ENCODE results near the gene SF3B4. TPM values are rescaled to one million over a fixed set of nuclear protein-coding genes. Genes with fewer than 3 reads are reported as not detected.

Gene SF3B4
- total RNA-seq, 1 donor, result 24.9 TPM

DNA sequence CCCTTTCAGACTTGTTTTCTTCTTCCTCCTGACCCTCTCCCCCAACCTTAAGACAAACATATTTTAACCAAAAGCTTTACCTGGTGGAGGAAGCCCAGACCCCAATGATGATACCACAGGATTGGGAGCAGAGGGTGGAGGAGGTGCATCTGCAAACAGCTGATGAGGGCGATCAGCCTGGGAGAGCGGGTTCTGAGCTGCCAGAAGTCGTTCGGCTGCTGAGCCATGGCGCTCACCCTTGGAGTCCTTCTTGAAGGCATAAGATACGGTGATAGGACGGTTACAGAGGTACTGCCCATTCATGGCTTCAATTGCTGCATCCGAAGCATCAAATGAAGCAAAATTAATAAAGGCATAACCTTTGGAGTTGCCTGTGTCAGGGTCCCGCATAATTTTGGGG, 1.3 kb downstream of the SF3B4 start:
- TF ChIP-seq, protein P1, sequence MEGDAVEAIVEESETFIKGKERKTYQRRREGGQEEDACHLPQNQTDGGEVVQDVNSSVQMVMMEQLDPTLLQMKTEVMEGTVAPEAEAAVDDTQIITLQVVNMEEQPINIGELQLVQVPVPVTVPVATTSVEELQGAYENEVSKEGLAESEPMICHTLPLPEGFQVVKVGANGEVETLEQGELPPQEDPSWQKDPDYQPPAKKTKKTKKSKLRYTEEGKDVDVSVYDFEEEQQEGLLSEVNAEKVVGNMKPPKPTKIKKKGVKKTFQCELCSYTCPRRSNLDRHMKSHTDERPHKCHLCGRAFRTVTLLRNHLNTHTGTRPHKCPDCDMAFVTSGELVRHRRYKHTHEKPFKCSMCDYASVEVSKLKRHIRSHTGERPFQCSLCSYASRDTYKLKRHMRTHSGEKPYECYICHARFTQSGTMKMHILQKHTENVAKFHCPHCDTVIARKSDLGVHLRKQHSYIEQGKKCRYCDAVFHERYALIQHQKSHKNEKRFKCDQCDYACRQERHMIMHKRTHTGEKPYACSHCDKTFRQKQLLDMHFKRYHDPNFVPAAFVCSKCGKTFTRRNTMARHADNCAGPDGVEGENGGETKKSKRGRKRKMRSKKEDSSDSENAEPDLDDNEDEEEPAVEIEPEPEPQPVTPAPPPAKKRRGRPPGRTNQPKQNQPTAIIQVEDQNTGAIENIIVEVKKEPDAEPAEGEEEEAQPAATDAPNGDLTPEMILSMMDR (IDR thresholded peaks at IDR 0.05; ENCODE audit: insufficient read depth, low read length), result no peak
- peak overlapping the region; percentile 88 for H3K4me3 ChIP-seq (ENCODE audit: low read depth, low read length)
- no peak for DNase-seq (ENCODE audit: low read depth)

DNA sequence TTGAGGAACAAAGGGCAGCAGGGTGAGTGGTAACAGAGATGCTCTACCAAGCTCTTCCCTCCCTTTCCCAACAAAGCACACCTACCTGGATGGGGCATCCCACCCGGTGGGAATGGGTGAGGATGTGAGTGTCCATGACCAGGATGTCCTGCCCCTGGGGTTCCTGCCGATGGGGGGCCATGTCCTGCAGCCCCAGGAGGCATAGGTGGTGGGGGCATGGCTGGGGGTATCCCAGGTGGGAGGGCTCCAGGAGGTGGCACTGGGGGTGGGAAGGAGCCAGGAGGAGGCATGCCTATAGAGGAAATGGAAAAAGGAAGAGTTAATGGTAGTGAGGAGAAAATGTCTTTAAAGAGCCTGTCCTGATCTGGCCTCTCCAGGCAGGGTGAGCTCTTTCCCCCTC, 1.9 kb downstream of the SF3B4 start:
- DNase-seq (ENCODE audit: low read depth), result no peak
- H3K4me3 ChIP-seq (ENCODE audit: low read depth, low read length), result no peak overlapping the region
- TF ChIP-seq, protein P1 (IDR thresholded peaks at IDR 0.05; ENCODE audit: insufficient read depth, low read length), result no peak

DNA sequence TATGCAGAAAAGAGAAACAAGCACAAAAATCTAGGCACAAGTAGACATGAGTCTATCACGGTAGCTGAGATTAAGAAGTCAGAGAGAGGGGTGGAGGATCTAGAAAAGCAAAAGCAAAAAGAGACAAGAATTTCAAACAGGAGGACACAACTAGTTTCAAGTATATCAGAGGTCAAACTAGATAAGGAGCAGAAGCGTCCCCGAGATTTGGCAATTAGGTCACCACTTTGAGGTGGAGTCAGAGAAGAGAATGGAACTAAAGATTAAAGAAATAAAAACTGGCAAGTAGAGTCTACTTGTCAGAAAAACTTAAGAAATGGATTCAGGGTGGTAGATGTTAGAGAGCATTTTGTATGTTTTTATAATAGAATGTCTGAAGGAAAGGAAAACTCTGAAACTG, 2.3 kb downstream of the SF3B4 start:
- TF ChIP-seq, protein P1 (IDR thresholded peaks at IDR 0.05; ENCODE audit: insufficient read depth, low read length), result no peak
- H3K4me3 ChIP-seq (ENCODE audit: low read depth, low read length), result no peak overlapping the region
- DNase-seq (ENCODE audit: low read depth), result no peak

DNA sequence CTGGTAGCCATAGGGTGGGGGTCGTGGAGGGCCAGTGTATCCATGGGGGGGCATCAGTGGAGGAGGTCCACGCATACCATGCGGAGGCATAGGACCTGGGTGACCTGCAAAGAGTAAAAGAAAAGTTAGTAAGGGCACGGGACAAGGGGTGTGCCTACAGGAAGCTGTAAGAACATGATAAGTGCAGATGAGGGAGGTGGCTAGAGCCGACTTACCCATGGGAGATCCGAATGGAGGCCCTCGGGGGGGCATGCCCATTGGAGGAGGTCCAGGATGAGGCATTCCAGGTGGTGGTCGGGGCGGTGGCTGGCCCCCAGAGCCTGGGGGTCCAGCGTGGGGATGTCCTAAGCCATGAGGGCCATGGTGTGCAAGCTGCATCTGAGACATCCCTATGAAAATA, 4.0 kb downstream of the SF3B4 start:
- H3K4me3 ChIP-seq (ENCODE audit: low read depth, low read length), result no peak overlapping the region
- no peak for DNase-seq (ENCODE audit: low read depth)
- TF ChIP-seq, protein P1 (IDR thresholded peaks at IDR 0.05; ENCODE audit: insufficient read depth, low read length), result no peak

DNA sequence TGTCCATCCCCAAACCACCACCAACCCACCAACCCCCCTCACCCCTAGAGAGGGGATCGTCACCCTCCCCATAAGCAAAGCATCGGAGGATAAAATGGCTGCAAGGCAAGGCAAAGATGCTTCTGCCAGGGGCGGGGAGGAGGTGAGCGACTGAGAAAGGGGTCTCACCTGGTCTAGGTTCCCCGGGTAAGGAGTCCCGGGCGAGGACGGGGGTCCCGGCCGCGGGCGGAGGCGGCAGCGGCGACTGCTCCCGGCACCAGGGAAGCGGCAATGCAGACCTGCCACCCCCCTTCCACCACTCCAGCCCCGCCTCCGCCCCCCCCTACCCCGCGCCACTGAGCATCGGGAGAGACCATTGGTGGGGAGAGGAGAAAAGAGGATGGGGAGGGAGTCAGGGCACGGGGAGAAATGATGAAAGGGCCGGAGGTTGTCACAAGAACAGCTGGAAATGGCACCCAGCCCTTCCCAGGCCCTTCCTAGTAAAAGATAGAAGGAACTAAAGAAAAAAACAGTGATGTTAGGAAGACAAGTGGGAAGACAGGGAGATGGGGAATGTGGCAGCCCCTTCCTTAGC, 9.9 kb downstream of the SF3B4 start, which contains the start of gene SV2A:
Gene SV2A, minus strand, starts transcription at position 274 of the 574 bp plus-strand sequence. CDS start 4,004 bp downstream, outside the sequence.
- DNase-seq (ENCODE audit: low read depth), result peak; percentile 66
- TF ChIP-seq, protein P1 (IDR thresholded peaks at IDR 0.05; ENCODE audit: insufficient read depth, low read length), result no peak
- H3K4me3 ChIP-seq (ENCODE audit: low read depth, low read length), result peak within 1 kb of the TSS; percentile 79

DNA sequence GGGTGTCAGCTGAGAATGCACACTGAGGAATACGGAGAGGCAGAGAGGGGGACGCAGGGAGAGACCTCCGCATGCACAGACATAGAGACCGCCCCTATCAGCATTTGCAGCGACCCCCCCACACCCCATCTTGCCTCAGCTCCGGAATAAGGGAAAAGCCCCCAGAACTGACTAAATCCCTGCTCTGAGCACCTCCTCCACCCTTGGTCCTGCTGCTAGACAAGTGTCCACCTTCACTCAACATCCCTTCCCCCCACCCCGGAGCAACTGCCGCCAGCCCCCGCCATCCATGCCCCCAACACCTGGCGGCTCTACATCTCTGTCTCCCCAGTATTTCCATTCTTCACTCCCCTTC, 10.7 kb downstream of the SF3B4 start:
- TF ChIP-seq, protein P1 (IDR thresholded peaks at IDR 0.05; ENCODE audit: insufficient read depth, low read length), result no peak
- peak overlapping the region; percentile 79 for H3K4me3 ChIP-seq (ENCODE audit: low read depth, low read length)
- DNase-seq (ENCODE audit: low read depth), result no peak

All from fibroblast of the aortic adventitia (primary cell).